Effector memory CD8-positive, alpha-beta T cell (primary cell): ENCODE results near the gene CDK18.

Experiments used
- ATAC-seq: fragments of 150-1000 bp; cut with Tn5 transposase; replicated peaks from 2 replicates; pipeline ENCODE4 v1.10.0; 2021; ENCODE audit warnings: mild to moderate bottlenecking, moderate library complexity
- DNase-seq, 3 experiments: peaks; one replicate each; pipeline ENCODE4 v3.0.0; 2021
- H3K27ac Mint-ChIP-seq, 2 donors: one replicate each; pipeline ENCODE4 v1.8.0; 2022; ENCODE audit warnings: mild to moderate bottlenecking in 2 of 2, mixed read lengths in 2 of 2, moderate library complexity in 2 of 2
- H3K27me3 Mint-ChIP-seq, 2 donors: one replicate each; pipeline ENCODE4 v1.8.0; 2022; ENCODE audit warnings: mixed read lengths in 2 of 2
- H3K36me3 Mint-ChIP-seq: one replicate; pipeline ENCODE4 v1.8.0; 2022; ENCODE audit warnings: mild to moderate bottlenecking, moderate library complexity, mixed read lengths; ENCODE audit not compliant: insufficient read depth
- H3K4me1 Mint-ChIP-seq, 2 donors: one replicate each; pipeline ENCODE4 v1.8.0; 2022; ENCODE audit warnings: low read depth in 2 of 2, mixed read lengths in 2 of 2
- H3K4me3 Mint-ChIP-seq, 2 donors: one replicate each; pipeline ENCODE4 v1.8.0; 2022; ENCODE audit warnings: mild to moderate bottlenecking in 2 of 2, mixed read lengths in 2 of 2, moderate library complexity in 2 of 2
- H3K9me3 Mint-ChIP-seq, 2 donors: one replicate each; pipeline ENCODE4 v1.8.0; 2022; ENCODE audit warnings: mixed read lengths in 2 of 2

CDK18 gene

DNA sequence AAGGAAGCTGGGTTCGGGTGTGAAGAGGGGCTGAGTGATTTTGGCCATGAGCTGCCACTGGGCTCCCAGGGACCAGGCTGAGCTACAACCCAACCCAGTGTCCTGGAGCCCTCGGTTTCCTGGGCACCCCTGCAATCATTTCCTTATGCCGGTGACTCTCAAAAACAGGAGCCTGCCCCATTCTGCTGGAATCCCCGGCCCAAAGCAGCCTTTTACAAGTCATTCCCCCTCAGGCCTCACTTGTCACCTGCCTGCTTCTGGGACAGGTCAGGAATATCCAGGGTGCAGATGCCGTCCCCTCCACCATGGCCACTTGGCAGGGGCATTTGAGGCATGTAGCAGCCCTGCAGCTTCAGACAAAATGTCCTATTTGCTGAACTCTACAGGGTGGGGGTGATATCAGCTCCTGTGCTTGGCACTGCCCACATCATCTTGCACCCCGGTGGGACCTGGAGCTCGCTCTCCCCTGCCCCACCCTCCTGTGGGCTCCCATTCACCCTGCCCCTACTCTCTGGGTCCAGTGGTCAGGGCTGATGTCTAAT is 30.0 kb downstream of the CDK18 start:
- H3K27ac Mint-ChIP-seq: no peak overlapping the region
- H3K36me3 Mint-ChIP-seq: peaks cover 2% of the 10 kb centered on the region
- H3K27me3 Mint-ChIP-seq: peaks cover 54 to 70% of the 10 kb centered on the region in 2 donors
- no peak for DNase-seq
- ATAC-seq: no peak
- H3K9me3 Mint-ChIP-seq: no peaks in the 10 kb centered on the region
- no peak overlapping the region for H3K4me3 Mint-ChIP-seq
- peaks cover 6 to 8% of the 10 kb centered on the region in 2 donors for H3K4me1 Mint-ChIP-seq

DNA sequence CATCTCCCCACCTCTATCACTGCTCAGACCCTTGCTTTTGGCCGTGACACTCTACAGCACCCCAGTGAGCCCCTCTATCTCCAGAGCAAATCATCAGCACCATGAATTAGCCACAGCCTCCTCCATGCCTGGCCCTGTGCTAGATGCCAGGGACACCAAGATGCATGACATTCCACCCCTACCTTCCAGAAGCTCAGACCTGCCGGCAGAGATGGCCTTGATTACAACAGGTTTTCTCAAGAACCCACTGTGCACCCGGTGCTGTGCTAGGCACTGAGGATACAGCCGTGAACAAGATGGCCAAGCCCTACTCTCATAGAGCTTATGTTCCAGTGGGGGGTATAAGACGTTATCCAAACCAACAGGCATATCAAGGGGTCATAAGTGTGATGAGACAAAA is 30.6 kb downstream of the CDK18 start:
- H3K27ac Mint-ChIP-seq: no peak overlapping the region
- no peaks in the 10 kb centered on the region for H3K9me3 Mint-ChIP-seq
- ATAC-seq (no peak), DNase-seq (no peak)
- no peak overlapping the region for H3K4me3 Mint-ChIP-seq
- H3K4me1 Mint-ChIP-seq: peaks cover 0 to 6% of the 10 kb centered on the region in 2 donors
- peaks cover 48 to 70% of the 10 kb centered on the region in 2 donors for H3K27me3 Mint-ChIP-seq
- peaks cover 2% of the 10 kb centered on the region for H3K36me3 Mint-ChIP-seq

DNA sequence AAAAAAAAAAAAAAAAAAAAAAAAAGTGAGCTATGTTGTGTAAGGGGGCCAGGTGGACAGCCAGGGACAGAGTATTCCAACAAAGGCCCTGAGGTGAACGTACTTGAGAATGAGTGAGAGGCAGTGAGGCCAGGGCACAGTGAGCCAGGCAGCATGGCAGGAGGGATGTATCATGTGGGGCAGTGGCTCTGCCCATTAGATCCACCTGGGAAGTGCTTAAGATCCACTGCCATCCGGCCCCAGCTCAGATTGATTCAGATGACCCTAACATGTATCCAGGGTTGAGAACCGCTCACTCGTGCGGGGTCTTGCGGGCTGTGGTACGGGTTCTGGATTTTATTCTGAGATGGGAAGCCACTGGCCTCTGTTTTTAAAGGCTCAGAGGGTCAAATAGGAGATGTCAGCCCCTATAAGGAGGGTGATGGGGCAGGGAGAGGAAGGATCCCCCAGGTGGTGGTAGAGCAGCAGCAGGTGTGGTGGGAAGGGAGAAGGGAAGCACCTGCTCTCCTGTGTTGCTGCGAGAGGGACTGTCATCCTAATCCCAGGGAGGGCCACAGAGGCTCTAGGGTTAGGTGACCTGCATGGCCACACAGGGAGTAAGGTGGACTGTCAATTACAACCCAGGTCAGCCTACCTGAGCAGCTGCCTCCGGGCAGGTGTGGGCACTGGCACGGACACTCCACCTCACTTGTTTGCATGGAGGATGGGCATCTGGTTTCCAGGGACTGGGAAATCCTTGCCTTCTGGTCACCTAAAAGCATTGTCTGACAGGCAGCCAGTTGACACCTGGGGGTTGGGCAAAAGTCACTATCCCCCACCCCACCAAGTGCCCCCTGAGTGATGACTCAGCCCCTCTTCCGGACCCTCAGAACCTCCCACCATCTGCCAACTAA is 31.6 kb downstream of the CDK18 start:
- no peak for ATAC-seq
- no peak overlapping the region for H3K4me3 Mint-ChIP-seq
- no peaks in the 10 kb centered on the region for H3K36me3 Mint-ChIP-seq
- no peak for DNase-seq
- peaks cover 45 to 64% of the 10 kb centered on the region in 2 donors for H3K27me3 Mint-ChIP-seq
- peaks cover 0 to 6% of the 10 kb centered on the region in 2 donors for H3K4me1 Mint-ChIP-seq
- peak overlapping the region in 1 of 2 donors; percentile 86 for H3K27ac Mint-ChIP-seq
- no peaks in the 10 kb centered on the region for H3K9me3 Mint-ChIP-seq

DNA sequence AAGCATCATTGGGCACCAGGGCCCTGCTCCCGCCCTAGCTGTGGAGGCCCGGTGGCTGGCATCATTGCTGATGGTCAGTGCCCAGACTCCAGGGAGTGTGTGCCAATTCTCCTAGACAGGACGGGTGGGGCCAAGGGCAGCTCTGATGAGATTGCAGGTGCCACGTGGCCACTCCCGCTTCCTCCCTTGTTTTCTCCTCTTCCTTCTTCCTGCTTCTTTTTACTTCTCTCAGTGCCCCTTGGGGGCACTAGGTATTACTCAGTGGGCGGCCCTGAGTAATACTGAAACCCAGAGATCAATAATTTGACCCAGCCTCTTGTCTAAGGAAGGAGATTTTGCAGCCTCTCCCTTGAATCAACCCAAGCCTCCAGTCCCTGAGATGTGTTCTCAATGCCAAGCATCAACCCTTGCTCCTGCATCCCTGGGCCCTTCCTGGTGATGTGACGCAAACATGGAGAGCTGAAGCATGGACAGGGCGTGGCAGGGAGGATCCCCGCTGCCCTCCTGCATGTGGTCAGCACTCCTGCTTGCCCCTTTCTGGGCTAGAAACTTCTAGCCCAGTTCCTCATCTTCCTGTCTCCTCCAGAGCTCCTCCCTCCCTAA is 32.4 kb downstream of the CDK18 start:
- H3K9me3 Mint-ChIP-seq: no peaks in the 10 kb centered on the region
- H3K36me3 Mint-ChIP-seq: no peaks in the 10 kb centered on the region
- H3K27ac Mint-ChIP-seq: no peak overlapping the region
- DNase-seq (no peak), ATAC-seq (no peak)
- peaks cover 0 to 6% of the 10 kb centered on the region in 2 donors for H3K4me1 Mint-ChIP-seq
- H3K4me3 Mint-ChIP-seq: no peak overlapping the region
- H3K27me3 Mint-ChIP-seq: peaks cover 45 to 64% of the 10 kb centered on the region in 2 donors

DNA sequence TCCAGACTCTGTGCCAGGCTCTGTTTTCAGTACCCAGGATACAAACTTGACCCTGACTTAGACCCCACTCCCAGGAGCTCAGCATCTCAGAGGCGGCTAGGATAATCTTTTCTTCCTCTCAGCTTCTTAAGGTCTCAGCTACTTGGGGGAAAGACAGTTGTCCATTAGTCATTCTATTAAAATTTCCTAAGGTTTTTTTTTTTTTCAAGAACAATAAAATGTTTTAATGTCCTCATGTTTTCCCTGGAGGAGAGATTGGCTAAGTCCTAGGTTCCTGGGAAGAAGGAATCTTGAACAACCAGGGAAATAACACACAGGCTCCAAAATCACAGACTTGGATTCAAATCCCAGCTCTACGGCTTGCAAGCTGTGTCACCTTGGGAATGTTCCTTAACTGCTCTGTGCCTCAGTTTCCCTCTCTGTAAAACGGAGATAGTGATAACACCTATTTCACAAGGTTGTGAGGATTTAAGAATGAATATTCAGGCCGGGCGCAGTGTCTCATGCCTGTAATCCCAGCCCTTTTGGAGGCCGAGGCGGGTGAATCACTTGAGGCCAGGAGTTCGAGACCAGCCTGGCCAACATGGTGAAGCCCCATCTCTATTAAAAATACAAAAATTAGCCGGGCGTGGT is 33.0 kb downstream of the CDK18 start:
- Mint-ChIP-seq H3K9me3 (no peaks in the 10 kb centered on the region), H3K27me3 (peaks cover 44 to 67% of the 10 kb centered on the region in 2 donors), H3K36me3 (no peaks in the 10 kb centered on the region), H3K27ac (no peak overlapping the region), H3K4me3 (no peak overlapping the region), H3K4me1 (peaks cover 0 to 6% of the 10 kb centered on the region in 2 donors)
- DNase-seq: no peak
- ATAC-seq: no peak

DNA sequence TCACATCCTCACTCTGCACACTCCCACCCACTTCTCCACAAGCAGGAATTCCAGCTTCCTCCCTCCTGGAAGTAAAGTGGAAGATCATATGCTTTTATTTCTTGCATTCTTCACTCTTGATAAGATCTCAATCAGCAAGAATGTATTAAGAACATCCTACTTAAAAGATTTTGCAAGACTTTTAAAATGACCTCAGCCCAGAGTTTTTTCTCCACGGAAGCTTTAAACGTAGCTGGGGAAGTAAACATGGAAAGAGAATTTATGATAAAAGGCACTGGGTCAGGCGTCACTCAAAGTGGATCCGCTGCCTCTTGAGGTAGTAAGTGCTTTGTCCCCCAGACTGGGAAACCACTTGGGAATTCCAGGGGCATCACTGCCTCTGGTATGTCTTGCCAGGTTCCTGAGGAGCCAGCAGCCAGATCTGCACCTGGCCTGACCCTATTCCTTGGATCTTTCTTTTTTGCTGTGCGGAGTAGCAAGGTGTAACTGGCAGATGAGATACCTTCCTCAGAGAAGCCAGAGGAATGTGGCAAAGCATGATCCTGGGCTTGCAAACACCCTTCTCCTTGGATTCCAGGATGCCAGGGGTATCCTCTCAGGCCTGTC is 33.9 kb downstream of the CDK18 start:
- peaks cover 48 to 73% of the 10 kb centered on the region in 2 donors for H3K27me3 Mint-ChIP-seq
- no peak overlapping the region for H3K4me3 Mint-ChIP-seq
- DNase-seq (no peak), ATAC-seq (no peak)
- H3K27ac Mint-ChIP-seq: no peak overlapping the region
- H3K4me1 Mint-ChIP-seq: peaks cover 0 to 6% of the 10 kb centered on the region in 2 donors
- H3K36me3 Mint-ChIP-seq: no peaks in the 10 kb centered on the region
- no peaks in the 10 kb centered on the region for H3K9me3 Mint-ChIP-seq

DNA sequence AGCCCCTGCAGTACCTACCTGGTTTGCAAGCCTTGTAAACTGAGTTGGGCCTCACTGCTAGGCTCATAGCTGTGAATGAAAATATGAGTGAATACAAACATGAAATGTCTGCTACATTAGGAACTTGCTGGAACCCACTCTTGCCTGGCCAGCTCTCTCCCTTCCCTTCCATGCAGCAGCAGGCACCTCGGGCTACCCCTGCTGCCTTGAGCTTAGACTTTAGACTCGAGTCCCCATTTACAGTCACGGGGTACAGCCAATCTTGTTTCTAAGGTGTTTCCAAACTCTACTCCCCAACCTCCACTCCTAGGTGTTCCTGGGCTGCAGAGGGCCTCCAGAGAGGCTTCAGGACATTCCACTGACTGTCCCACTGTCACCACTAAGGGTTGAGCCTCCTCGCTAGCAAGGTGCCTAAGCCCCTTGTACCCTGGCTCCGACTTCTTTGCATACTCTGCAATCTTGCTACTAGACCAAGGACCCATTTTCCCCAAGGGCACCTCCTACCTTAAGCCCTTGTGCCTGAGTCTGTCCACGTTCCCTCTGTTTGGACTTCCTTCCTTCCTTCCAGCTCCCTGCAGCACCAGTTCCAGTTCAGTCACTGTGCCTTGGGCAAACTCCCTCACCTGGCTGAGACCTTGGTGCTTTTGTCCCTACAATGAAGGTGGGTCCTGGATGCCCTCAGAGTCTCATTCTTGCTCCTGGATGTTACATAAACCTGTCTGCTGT is 36.9 kb downstream of the CDK18 start:
- Mint-ChIP-seq H3K36me3 (no peaks in the 10 kb centered on the region), H3K4me1 (peaks cover 0 to 6% of the 10 kb centered on the region in 2 donors), H3K9me3 (no peaks in the 10 kb centered on the region), H3K4me3 (no peak overlapping the region), H3K27ac (no peak overlapping the region), H3K27me3 (peaks cover 57 to 83% of the 10 kb centered on the region in 2 donors)
- DNase-seq: no peak
- ATAC-seq: no peak

DNA sequence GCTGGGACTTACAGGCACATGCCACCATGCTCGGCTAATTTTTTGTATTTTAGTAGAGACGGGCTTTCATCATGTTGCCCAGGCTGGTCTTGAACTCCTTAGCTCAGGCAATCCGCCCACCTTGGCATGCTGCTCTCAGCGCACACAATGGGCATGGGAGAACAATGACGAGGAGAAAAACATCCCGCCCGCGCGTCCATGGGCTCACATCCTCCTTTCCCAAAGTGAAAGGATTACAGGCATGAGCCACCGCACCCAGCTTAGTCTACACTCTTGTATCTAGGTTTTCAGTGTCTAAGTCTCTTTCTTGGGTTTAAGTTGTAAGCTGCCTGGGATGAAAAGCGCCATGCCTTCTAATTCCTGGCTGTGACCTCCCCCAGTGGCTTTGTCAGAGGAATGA is 37.9 kb downstream of the CDK18 start:
- no peak for ATAC-seq
- no peak overlapping the region for H3K4me3 Mint-ChIP-seq
- H3K36me3 Mint-ChIP-seq: no peaks in the 10 kb centered on the region
- H3K27me3 Mint-ChIP-seq: peaks cover 49 to 83% of the 10 kb centered on the region in 2 donors
- H3K4me1 Mint-ChIP-seq: no peaks in the 10 kb centered on the region
- no peaks in the 10 kb centered on the region for H3K9me3 Mint-ChIP-seq
- no peak for DNase-seq
- no peak overlapping the region for H3K27ac Mint-ChIP-seq

DNA sequence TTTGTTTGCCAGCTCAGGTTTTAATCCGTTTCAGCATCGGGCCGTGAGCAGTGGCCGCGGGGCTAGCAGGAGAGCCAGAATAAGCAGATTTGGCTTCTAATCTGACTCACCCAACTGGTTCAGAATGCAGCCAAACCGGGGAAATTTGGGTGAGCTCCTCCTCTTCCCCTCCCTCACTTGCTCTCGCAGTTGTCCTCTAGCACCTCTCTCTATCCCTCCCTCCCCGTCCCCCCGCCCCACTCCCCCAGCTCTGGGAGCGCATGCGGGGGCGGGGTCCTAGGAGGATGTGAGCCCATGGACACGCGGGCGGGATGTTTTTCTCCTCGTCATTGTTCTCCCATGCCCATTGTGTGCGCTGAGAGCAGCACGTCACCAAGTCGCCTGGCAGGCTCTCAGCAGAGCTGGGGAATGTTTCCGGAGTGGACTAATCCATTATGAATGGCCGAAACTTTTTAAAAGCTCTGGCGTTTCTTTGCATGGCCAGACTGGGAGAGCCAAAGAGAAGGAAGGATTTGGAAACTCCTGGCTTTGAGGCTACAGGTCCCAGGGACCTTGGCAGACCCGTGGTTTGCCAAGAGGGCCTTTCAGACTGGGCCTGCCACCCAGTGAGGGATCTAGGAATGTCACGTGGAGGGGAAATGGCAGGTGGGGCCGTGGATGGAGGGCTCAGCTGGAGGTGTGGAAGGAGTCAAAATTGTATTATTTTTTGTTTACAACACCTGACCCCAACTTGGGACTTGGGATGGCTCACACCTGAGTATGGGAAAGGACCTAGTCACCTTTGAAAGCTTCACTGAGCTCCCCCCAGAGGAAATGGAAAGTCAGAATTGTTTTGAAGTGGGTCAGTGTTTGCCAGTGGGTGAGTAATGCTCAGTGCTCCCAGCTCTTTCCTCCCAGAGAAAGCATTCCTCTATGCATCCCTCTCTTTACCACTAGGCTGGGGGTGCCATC is 39.2 kb downstream of the CDK18 start:
- no peaks in the 10 kb centered on the region for H3K4me1 Mint-ChIP-seq
- no peaks in the 10 kb centered on the region for H3K36me3 Mint-ChIP-seq
- H3K4me3 Mint-ChIP-seq: no peak overlapping the region
- peaks cover 54 to 88% of the 10 kb centered on the region in 2 donors for H3K27me3 Mint-ChIP-seq
- no peak overlapping the region for H3K27ac Mint-ChIP-seq
- no peaks in the 10 kb centered on the region for H3K9me3 Mint-ChIP-seq
- no peak for ATAC-seq
- no peak for DNase-seq

DNA sequence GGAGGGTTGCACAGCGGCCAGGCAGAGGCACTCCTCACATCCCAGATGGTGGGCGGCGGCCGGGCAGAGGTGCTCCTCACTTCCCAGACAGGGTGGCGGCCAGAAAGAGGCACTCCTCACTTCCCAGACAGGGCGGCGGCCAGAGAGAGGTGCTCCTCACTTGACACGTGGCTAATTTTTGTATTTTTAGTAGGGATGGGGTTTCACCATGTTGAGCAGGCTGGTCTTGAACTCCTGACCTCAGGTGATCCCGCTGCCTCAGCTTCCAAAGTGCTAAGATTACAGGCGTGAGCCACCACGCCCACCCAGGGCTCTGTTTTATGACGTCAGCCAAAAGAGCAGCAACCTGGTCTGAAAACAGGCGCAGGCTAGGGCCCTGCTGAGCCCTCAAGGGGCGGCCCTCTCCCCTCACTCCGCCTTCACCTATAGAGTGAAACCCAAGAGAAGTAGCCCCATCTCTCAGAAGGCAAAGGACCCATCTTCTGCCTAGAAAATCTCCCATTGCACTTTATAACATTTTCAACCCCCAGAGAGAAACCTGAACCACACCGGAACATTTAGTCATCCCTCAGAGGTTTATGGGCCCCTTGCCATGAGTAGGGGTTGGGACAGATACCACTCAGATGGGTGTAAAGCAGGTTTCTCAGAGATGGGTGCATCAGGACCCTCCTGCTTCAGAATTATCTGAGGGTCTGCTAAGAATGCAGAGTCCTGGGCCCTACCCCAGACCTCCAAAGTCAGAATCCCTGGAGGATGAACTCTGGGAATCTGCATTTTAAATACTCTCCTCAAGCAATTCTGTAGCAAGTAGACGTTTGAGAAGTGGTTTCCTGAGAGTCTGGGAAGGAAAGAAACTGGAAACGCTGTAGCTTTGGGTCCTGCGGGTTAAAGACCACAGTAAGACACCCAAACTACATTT is 40.8 kb downstream of the CDK18 start:
- no peak overlapping the region for H3K4me3 Mint-ChIP-seq
- no peak for DNase-seq
- ATAC-seq: no peak
- no peak overlapping the region for H3K27ac Mint-ChIP-seq
- H3K4me1 Mint-ChIP-seq: no peaks in the 10 kb centered on the region
- no peaks in the 10 kb centered on the region for H3K9me3 Mint-ChIP-seq
- H3K36me3 Mint-ChIP-seq: no peaks in the 10 kb centered on the region
- H3K27me3 Mint-ChIP-seq: peaks cover 67 to 89% of the 10 kb centered on the region in 2 donors

DNA sequence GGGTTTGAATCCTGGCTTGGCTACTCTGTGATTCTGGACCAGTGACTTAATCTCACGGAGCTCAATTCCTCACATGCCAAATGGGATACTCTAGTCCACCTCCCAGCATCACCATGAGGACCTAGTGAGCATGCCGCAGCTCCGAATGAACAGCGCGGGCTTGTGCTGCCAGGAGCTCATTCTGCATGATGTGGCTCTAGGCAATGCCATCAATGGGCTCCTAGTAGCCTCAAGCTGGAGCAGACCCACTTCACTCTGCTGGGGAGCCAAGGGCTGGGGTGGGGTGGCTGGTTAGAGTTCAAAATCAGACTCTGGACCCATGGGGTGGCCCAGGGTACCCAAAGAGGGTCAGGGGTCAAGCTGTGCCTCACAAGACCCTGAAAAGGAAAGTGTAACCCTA is 41.5 kb downstream of the CDK18 start:
- H3K27ac Mint-ChIP-seq: no peak overlapping the region
- DNase-seq (no peak), ATAC-seq (no peak)
- H3K4me1 Mint-ChIP-seq: no peaks in the 10 kb centered on the region
- H3K4me3 Mint-ChIP-seq: no peak overlapping the region
- no peaks in the 10 kb centered on the region for H3K9me3 Mint-ChIP-seq
- peaks cover 67 to 92% of the 10 kb centered on the region in 2 donors for H3K27me3 Mint-ChIP-seq
- H3K36me3 Mint-ChIP-seq: no peaks in the 10 kb centered on the region
